Uterus (tissue), 2 donors: ENCODE data around the gene GRPEL2.

ENCODE experiments used
- POLR2A ChIP-seq, 2 donors: fragments of 450-650 bp; IDR thresholded peaks; one replicate each; pipeline ENCODE4 v1.6.1; 2016; ENCODE audit warnings: antibody characterized with exemption in 2 of 2, mild to moderate bottlenecking in 1 of 2, moderate library complexity in 1 of 2
- TF ChIP-seq, protein P1 (sequence below), 4 experiments: fragments of 200-600 bp in 2 of 4; fragments of 450-650 bp in 2 of 4; sonication (generic) in 2 of 4; IDR thresholded peaks; one replicate each; pipeline ENCODE4 v1.5.1; 2016 to 2019; ENCODE audit warnings: antibody characterized with exemption in 4 of 4, mild to moderate bottlenecking in 2 of 4, moderate library complexity in 1 of 4

DNA sequence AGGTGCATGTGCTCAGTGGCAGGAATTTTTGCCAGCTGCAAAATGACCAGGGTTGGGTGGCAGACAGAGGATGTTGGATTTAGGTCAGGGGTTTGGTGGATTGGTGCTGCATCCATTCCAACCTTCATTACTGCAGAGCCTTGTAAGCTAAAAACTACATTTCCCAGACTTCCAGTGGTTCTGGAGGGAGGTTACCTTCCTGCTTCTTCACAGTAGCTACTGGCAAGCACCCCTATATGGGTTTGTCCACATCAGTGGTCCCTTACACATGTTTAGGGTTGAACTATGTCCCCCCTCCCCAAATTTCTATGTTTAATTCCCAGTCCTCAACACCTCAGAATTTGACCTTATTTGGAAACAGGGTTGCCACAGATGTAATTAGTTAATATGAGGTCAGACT, 54.5 kb downstream of the GRPEL2 start:
- TF ChIP-seq POLR2A (IDR thresholded peaks at IDR 0.05): no peak
- TF ChIP-seq, protein P1, sequence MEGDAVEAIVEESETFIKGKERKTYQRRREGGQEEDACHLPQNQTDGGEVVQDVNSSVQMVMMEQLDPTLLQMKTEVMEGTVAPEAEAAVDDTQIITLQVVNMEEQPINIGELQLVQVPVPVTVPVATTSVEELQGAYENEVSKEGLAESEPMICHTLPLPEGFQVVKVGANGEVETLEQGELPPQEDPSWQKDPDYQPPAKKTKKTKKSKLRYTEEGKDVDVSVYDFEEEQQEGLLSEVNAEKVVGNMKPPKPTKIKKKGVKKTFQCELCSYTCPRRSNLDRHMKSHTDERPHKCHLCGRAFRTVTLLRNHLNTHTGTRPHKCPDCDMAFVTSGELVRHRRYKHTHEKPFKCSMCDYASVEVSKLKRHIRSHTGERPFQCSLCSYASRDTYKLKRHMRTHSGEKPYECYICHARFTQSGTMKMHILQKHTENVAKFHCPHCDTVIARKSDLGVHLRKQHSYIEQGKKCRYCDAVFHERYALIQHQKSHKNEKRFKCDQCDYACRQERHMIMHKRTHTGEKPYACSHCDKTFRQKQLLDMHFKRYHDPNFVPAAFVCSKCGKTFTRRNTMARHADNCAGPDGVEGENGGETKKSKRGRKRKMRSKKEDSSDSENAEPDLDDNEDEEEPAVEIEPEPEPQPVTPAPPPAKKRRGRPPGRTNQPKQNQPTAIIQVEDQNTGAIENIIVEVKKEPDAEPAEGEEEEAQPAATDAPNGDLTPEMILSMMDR (IDR thresholded peaks at IDR 0.05): no peak
